H9 (cell line): ENCODE measurements around the gene CLEC18B. TPM values are rescaled to one million over a fixed set of nuclear protein-coding genes. Genes with fewer than 3 reads are reported as not detected.

Experiments used
- DNase-seq: peaks from one replicate; pipeline ENCODE4 v3.0.0-alpha.2; 2017
- H2AFZ ChIP-seq: one replicate; pipeline ENCODE4 v1.6.1; 2013; ENCODE audit warnings: mild to moderate bottlenecking, low read length, control low read depth, moderate library complexity
- H2AK5ac ChIP-seq: 2 replicates; pipeline ENCODE4 v1.6.1; 2013; ENCODE audit warnings: low read length, control low read depth, mixed read lengths; ENCODE audit not compliant: insufficient read length
- H2BK120ac ChIP-seq: one replicate; pipeline ENCODE4 v1.6.1; 2013; ENCODE audit warnings: low read depth, mild to moderate bottlenecking, low read length, control low read depth, inconsistent platforms; ENCODE audit not compliant: poor library complexity, severe bottlenecking
- H2BK12ac ChIP-seq: 2 replicates; pipeline ENCODE4 v1.6.1; 2013; ENCODE audit warnings: low read length, control low read depth, mixed read lengths, low read depth; ENCODE audit not compliant: insufficient read length
- H2BK15ac ChIP-seq: 2 replicates; pipeline ENCODE4 v1.6.1; 2013; ENCODE audit warnings: low read depth, low read length, control low read depth
- H2BK20ac ChIP-seq: one replicate; pipeline ENCODE4 v1.6.1; 2013; ENCODE audit warnings: low read depth, mild to moderate bottlenecking, low read length, control low read depth, inconsistent platforms; ENCODE audit not compliant: poor library complexity, severe bottlenecking
- H2BK5ac ChIP-seq: 2 replicates; pipeline ENCODE4 v1.6.1; 2013; ENCODE audit warnings: low read length, control low read depth, mixed read lengths; ENCODE audit not compliant: insufficient read length
- H3K14ac ChIP-seq: 2 replicates; pipeline ENCODE4 v1.6.1; 2013; ENCODE audit warnings: low read length, control low read depth; ENCODE audit not compliant: insufficient read depth
- H3K18ac ChIP-seq: 2 replicates; pipeline ENCODE4 v1.6.1; 2013; ENCODE audit warnings: low read depth, mild to moderate bottlenecking, mixed read lengths, low read length, control low read depth; ENCODE audit not compliant: insufficient read length
- H3K23ac ChIP-seq: 2 replicates; pipeline ENCODE4 v1.6.1; 2013; ENCODE audit warnings: low read length, control low read depth, mixed read lengths, low read depth; ENCODE audit not compliant: insufficient read length
- H3K23me2 ChIP-seq: 2 replicates; pipeline ENCODE4 v1.6.1; 2013; ENCODE audit warnings: low read depth, mild to moderate bottlenecking, mixed read lengths, low read length, control low read depth; ENCODE audit not compliant: insufficient read length, poor library complexity, severe bottlenecking
- H3K27ac ChIP-seq: 2 replicates; pipeline ENCODE4 v1.5.1; 2013; ENCODE audit warnings: low read length, control low read depth, mixed read lengths, low read depth; ENCODE audit not compliant: insufficient read length
- H3K27me3 ChIP-seq: 2 replicates; pipeline ENCODE4 v1.6.1; 2013; ENCODE audit warnings: low read length, control low read depth, inconsistent platforms; ENCODE audit not compliant: insufficient read depth
- H3K4ac ChIP-seq: 2 replicates; pipeline ENCODE4 v1.6.1; 2013; ENCODE audit warnings: low read depth, mild to moderate bottlenecking, control low read depth, inconsistent platforms, low read length, moderate library complexity
- H3K4me1 ChIP-seq: 2 replicates; pipeline ENCODE4 v1.6.1; 2013; ENCODE audit warnings: low read length, control low read depth, inconsistent platforms; ENCODE audit not compliant: insufficient read depth
- H3K4me2 ChIP-seq: 2 replicates; pipeline ENCODE4 v1.6.1; 2013; ENCODE audit warnings: low read length, control low read depth, mixed read lengths; ENCODE audit not compliant: insufficient read length, insufficient read depth
- H3K56ac ChIP-seq: 2 replicates; pipeline ENCODE4 v1.6.1; 2013; ENCODE audit warnings: low read depth, mild to moderate bottlenecking, mixed read lengths, low read length, control low read depth; ENCODE audit not compliant: insufficient read length
- H3K79me1 ChIP-seq: 2 replicates; pipeline ENCODE4 v1.6.1; 2013; ENCODE audit warnings: low read depth, mild to moderate bottlenecking, moderate library complexity, low read length, control low read depth, inconsistent platforms; ENCODE audit not compliant: insufficient read depth, poor library complexity, severe bottlenecking
- H3K79me2 ChIP-seq: 2 replicates; pipeline ENCODE4 v1.6.1; 2013; ENCODE audit warnings: low read length, control low read depth, inconsistent platforms; ENCODE audit not compliant: insufficient read depth
- H3K9ac ChIP-seq: 2 replicates; pipeline ENCODE4 v1.6.1; 2013; ENCODE audit warnings: low read length, control low read depth, mixed read lengths; ENCODE audit not compliant: insufficient read length; ENCODE audit errors: extremely low read depth
- H3K9me3 ChIP-seq: one replicate; pipeline ENCODE4 v1.6.1; 2013; ENCODE audit warnings: low read depth, low read length, inconsistent platforms; ENCODE audit not compliant: control insufficient read depth
- H3T11ph ChIP-seq: one replicate; pipeline ENCODE4 v1.6.1; 2013; ENCODE audit warnings: mild to moderate bottlenecking, low read length, control low read depth, inconsistent platforms
- H4K20me1 ChIP-seq: one replicate; pipeline ENCODE4 v1.6.1; 2013; ENCODE audit not compliant: control insufficient read depth, insufficient read length, insufficient read depth
- H4K5ac ChIP-seq: 2 replicates; pipeline ENCODE4 v1.6.1; 2013; ENCODE audit warnings: low read depth, mild to moderate bottlenecking, mixed read lengths, low read length, control low read depth; ENCODE audit not compliant: insufficient read length
- H4K8ac ChIP-seq: replicated peaks from 2 replicates; pipeline ENCODE4 v1.6.1; 2013; ENCODE audit warnings: low read length, control low read depth, mixed read lengths, low read depth; ENCODE audit not compliant: insufficient read length
- H4K91ac ChIP-seq: 2 replicates; pipeline ENCODE4 v1.6.1; 2013; ENCODE audit warnings: low read depth, mild to moderate bottlenecking, moderate library complexity, mixed read lengths, low read length, control low read depth; ENCODE audit not compliant: insufficient read length
- H3K27ac Mint-ChIP-seq, 3 experiments: 2 replicates in 2 of 3; 3 replicates in 1 of 3; pipeline ENCODE4 v1.8.0; 2020 to 2021; ENCODE audit warnings: mixed read lengths in 3 of 3, mild to moderate bottlenecking in 1 of 3, moderate library complexity in 1 of 3
- H3K27me3 Mint-ChIP-seq: 2 replicates; pipeline ENCODE4 v1.8.0; 2021; ENCODE audit warnings: low read depth, mild to moderate bottlenecking, moderate library complexity, mixed read lengths
- H3K36me3 Mint-ChIP-seq, 3 experiments: 2 replicates in 2 of 3; 3 replicates in 1 of 3; pipeline ENCODE4 v1.8.0; 2020 to 2021; ENCODE audit warnings: low read depth in 3 of 3, mixed read lengths in 3 of 3; ENCODE audit not compliant: insufficient read depth in 1 of 3
- H3K4me1 Mint-ChIP-seq, 2 experiments: 2 replicates each; pipeline ENCODE4 v1.8.0; 2020; ENCODE audit warnings: mixed read lengths in 2 of 2
- H3K4me3 Mint-ChIP-seq, 2 experiments: 2 replicates in 1 of 2; 3 replicates in 1 of 2; pipeline ENCODE4 v1.8.0; 2020 to 2021; ENCODE audit warnings: mild to moderate bottlenecking in 2 of 2, mixed read lengths in 2 of 2, moderate library complexity in 1 of 2
- H3K9me3 Mint-ChIP-seq, 2 experiments: 2 replicates in 1 of 2; 3 replicates in 1 of 2; pipeline ENCODE4 v1.8.0; 2020; ENCODE audit warnings: mild to moderate bottlenecking in 2 of 2, mixed read lengths in 2 of 2, moderate library complexity in 1 of 2
- WGBS: extraction: QIAGEN DNeasy Blood & Tissue Kit; methylation state at CpG from one replicate; pipeline ENCODE4 v1.1.7; 2013; ENCODE audit warnings: missing lambda C conversion rate, low lambda C conversion rate, mixed read lengths; ENCODE audit not compliant: insufficient read length; ENCODE audit errors: extremely low coverage; 5-methylcytosine and 5-hydroxymethylcytosine counted together
- total RNA-seq: library from RNA; stranded (reverse); gene quantifications from 2 replicates; pipeline ENCODE4 v1.2.1, GENCODE V29; 2021
- TF ChIP-seq, protein P1 (sequence below): fragments of 200-600 bp; sonication (generic); conservative IDR thresholded peaks from 3 replicates; pipeline ENCODE4 v1.8.0; 2021; ENCODE audit warnings: antibody characterized with exemption, mild to moderate bottlenecking

The CLEC18B gene
- total RNA-seq, 1 experiment from 2014 or later, result 0.37 TPM

DNA sequence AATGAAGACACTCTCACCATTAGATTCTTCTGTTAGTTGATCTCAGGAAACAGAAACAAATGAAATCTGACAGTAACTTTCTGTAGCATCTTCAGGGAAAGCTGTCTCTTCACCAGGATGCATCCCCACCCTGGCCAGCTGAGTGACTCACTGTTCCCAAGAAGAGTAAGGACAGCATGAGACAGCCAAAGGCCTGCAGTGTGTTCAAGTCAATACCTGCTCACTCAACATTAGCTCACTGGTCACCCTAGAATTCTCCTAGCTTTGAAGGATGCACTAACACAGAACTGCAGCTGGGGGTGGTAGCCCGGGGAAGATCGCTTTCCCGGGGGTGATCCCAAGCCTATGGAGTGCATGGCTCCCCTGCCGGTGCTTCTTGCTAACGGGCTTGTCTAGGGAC is 28.2 kb upstream of the CLEC18B start:
- H2AK5ac ChIP-seq, result no peak overlapping the region
- no peak overlapping the region for H3K14ac ChIP-seq
- DNase-seq, result no peak
- no peaks in the 10 kb centered on the region for H3K9me3 ChIP-seq
- H4K91ac ChIP-seq, result no peak overlapping the region
- H2BK12ac ChIP-seq, result no peak overlapping the region
- Mint-ChIP-seq H3K36me3 (peaks cover 24 to 64% (median 42%) of the 10 kb centered on the region in 3 experiments; a peak in 6 of 7 replicates), H3K27ac (peak overlapping the region; percentile 55 to 79 (median 65); a peak in 4 of 7 replicates), H3K4me1 (peaks cover 4 to 6% of the 10 kb centered on the region in 2 experiments; a peak in 2 of 4 replicates), H3K4me3 (no peak overlapping the region), H3K9me3 (no peaks in the 10 kb centered on the region), H3K27me3 (no peaks in the 10 kb centered on the region)
- H3K9ac ChIP-seq, result no peak overlapping the region
- H3K23me2 ChIP-seq, result no peaks in the 10 kb centered on the region
- H2BK5ac ChIP-seq, result no peak overlapping the region
- H3K4ac ChIP-seq, result no peak overlapping the region
- no peak overlapping the region for H3K18ac ChIP-seq
- H3K23ac ChIP-seq, result no peak overlapping the region
- no peak overlapping the region for H3K27ac ChIP-seq
- no peak overlapping the region for H2BK15ac ChIP-seq
- H4K8ac ChIP-seq, result no peak overlapping the region
- H2BK120ac ChIP-seq, result no peak overlapping the region
- H3K4me1 ChIP-seq, result no peaks in the 10 kb centered on the region
- H3K56ac ChIP-seq, result no peak overlapping the region
- H3K79me2 ChIP-seq, result no peaks in the 10 kb centered on the region
- no peak overlapping the region for H3T11ph ChIP-seq
- no CpG with 5 or more reads among the region's 5 CpGs for WGBS
- H4K5ac ChIP-seq, result no peak overlapping the region
- H3K27me3 ChIP-seq, result no peaks in the 10 kb centered on the region
- TF ChIP-seq, protein P1, sequence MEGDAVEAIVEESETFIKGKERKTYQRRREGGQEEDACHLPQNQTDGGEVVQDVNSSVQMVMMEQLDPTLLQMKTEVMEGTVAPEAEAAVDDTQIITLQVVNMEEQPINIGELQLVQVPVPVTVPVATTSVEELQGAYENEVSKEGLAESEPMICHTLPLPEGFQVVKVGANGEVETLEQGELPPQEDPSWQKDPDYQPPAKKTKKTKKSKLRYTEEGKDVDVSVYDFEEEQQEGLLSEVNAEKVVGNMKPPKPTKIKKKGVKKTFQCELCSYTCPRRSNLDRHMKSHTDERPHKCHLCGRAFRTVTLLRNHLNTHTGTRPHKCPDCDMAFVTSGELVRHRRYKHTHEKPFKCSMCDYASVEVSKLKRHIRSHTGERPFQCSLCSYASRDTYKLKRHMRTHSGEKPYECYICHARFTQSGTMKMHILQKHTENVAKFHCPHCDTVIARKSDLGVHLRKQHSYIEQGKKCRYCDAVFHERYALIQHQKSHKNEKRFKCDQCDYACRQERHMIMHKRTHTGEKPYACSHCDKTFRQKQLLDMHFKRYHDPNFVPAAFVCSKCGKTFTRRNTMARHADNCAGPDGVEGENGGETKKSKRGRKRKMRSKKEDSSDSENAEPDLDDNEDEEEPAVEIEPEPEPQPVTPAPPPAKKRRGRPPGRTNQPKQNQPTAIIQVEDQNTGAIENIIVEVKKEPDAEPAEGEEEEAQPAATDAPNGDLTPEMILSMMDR, result no peak
- H3K79me1 ChIP-seq, result no peaks in the 10 kb centered on the region
- no peak overlapping the region for H2AFZ ChIP-seq
- H4K20me1 ChIP-seq, result no peaks in the 10 kb centered on the region
- H2BK20ac ChIP-seq, result no peak overlapping the region
- H3K4me2 ChIP-seq, result no peak overlapping the region
